Activated CD8-positive, alpha-beta memory T cell treated with anti-CD3 and anti-CD28 coated beads for 48 hours (primary cell): Measurements from ENCODE around the gene PKMYT1.
A peak's percentile ranks its signal among the peaks of the same experiment; 100 is the strongest.

Source experiments
- DNase-seq, 3 experiments: peaks; one replicate each; pipeline ENCODE4 v3.0.0-alpha.2; 2020; ENCODE audit warnings: low read depth in 2 of 3, low spot score in 2 of 3

The PKMYT1 gene

DNA sequence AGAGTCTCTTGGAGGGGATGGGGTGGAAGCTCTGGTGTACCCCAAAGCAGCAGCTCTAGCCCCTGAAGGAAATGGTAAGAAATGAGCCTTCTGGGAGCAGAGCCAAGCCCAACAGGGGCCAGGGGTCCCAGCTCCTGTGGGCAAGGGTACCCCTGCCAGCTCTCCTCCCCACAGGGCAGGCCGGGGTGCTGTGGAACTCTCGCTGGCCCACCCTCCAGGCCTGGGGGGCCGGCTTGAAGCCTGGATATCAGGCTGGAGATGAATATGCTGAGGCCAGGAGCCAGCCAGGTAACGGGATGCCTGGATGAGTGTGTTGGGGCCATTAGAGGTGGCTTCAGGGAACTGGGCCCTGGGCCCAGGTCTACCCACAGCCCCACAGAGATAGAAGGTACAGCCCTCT is 20.3 kb upstream of the PKMYT1 start:
- DNase-seq = no peak

DNA sequence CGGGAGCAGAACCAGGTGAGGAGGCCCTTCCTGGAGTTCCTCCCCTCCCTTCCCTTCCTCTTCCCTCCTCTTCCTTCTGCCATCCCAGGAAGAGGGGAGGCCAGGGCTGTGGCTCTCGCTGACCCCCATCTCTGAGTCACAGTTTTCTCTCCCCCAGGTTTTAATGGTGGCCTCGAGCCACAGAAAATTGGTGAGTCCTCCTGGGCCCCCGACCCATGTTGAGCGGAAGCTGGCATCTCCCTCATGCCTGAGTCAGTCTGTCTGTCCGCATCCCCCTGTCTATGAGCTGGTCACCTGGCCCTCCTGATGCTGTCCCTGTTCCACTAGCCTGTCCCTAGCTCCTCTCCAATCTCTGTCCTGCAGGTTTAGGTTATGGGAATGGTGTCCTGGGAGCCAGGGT is 19.7 kb upstream of the PKMYT1 start:
- no peak for DNase-seq

DNA sequence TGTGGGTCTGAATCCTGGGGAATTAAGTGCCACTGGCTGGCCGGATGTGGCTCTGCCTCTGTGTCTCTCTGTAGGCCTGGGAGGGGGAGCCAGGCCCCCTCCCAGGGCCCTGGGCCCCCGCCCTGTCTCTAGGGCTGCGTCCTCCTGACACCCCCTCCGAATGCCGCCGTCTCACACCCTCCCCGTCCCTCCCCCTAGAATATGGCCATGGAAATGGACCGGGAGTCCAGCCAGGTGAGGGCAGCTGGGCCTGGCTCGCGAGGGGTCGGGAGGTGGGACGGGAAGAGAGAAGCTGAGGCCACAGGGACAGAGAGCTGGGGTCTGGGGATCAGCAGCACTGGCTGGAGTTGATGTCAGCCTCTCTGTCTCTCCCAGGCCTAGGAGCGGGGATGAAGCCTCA is 16.1 kb upstream of the PKMYT1 start:
- DNase-seq = no peak

DNA sequence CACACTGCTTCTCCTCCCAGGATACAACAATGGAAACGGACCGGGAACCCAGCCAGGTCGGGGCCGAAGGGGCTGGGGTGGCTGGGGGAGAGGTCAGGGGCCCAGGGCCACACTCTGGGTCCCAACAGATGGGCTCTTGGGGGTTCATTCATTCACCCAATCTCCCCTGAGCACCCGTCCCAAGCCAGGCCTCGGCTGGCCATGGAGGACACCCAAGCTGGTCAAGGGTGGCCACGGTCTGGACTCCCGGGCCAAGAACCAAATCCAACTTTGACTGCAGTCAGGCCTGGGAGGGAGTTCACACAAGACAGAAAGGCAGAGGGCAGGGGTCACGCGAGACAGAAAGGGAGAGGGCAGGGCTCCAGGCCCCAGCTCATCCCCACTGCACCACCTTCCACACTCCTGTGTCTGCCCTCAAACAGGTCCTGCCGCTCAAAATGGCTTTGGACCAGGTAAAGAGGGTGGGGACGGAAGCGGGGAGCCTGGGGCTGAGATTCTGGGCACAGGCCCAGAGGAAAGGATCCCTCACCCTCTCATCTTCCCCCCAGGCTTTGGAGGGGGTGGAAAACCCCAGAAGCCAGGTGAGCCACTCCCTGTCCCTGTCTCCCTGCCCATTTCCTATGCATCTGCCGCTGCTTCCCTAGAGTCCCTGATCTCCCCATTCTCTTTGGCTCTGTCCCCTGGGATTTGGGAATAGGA is 12.3 kb upstream of the PKMYT1 start:
- DNase-seq = no peak

DNA sequence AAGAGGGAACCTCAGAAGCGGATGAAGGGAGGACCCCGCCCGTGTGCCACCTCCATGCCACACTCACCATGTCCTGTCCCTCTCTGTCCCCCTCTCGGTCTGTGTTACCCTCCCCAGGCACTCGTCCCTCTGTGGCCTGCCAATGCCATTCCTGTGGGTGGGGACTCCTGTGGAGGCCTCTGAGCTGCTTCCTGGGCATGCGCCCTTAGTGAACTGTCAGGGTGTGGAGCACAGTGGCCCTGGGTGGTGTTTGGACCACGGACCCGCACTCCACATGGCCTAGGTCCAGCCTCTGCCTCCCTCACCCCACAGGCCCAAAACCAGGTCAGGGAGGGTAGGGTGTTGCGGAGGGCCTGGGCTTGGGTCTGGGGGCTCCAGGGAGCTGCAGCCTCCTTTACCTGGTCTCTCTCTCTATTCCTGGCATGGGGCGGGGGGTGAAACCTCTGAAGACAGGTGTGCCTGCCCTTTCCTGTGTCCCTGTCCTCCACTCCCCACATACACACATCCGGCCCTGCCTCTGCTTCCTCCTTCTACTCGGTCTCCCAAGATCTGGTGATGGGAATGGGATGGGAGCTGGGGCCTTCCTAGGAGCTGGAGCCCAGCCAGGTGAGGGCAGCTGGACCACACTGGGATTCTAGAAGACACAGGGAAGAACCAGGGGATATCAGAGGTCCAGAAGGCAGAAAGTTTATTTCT is 11.5 kb upstream of the PKMYT1 start:
- DNase-seq = no peak

DNA sequence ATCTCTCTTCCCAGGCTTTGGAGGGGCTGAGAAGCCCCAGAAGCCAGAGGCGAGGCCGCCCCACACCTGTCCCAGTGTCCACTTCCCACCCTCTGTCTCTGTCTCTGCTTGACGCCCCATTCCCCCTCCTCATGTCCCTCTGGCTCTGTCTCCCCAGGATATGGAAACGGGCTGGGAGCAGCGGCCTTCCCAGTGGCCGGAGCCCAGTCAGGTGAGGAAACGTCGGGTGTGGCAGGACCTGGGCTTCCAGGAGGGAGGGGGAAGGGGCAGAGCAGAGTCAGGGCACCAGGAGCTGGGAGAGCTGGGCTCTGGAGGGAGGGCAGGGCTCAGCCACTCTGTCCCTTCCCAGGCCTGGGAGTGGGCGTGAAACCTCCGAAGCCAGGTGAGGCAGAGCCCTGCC is 10.6 kb upstream of the PKMYT1 start:
- DNase-seq = no peak

DNA sequence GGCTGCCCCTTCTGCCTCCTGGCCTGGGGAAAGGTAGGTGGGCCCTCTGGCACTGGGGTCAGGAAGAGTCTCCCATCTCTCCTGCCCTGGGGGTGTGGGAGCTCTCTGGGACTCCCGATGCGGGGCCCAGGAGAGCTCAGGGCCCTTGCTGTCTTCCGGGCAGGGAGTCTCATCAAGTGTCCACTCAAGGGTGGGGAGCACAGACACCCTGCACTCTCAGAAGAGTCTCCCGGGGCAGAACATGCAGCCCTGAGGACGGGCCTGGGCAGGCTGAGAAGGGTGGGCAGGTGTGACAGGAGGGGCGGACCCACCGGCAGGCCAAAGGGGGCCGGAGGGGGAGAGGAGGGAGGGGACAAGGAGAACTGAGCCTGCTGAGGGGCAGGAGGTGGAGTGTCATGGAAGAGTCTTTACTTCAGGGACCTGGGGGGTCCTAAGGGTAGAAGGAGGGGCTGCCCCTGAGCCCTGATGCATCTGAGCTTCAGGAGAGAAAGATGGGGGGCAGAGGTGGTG is 8.4 kb upstream of the PKMYT1 start:
- no peak for DNase-seq

DNA sequence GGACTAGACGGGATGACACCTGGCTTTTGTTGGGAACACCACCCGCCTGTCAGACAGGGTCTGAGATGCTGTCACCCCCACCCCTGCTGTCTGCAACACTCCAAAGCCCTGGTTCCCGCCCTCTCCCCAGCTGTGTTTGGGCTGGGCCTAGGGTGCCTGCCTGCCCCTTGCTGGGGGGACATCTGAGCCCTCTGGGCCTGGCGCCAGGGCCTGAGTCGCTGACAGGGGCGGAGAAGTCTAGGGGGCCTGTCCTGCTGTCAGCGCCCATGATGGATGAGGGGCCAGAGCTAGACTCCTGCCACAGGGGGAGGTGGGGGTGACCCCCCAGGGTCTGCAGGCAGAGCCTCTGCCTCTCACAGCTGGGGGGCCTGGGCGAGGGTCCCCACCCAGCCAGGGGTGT is 7.6 kb upstream of the PKMYT1 start:
- no peak for DNase-seq

DNA sequence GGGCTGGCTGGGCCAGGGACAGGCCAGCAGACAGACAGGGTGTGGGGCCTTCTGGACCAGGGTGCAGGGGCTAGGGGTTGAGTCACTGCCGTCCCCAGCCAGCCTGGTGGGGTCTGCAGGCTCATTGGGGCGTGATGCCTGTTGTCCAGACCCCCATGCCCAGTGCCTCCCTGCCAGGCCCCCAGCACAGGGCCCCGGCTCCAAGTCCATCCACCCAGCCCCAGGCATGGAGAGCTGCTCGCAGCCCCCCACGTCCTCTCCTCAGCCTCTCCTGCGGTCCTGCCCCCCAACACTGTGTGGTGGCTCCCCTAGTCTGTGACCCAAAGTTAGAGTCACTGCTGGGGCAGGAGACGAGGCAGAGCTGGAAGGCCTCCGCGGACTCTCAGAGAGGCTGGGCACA is 7.0 kb upstream of the PKMYT1 start:
- no peak for DNase-seq

DNA sequence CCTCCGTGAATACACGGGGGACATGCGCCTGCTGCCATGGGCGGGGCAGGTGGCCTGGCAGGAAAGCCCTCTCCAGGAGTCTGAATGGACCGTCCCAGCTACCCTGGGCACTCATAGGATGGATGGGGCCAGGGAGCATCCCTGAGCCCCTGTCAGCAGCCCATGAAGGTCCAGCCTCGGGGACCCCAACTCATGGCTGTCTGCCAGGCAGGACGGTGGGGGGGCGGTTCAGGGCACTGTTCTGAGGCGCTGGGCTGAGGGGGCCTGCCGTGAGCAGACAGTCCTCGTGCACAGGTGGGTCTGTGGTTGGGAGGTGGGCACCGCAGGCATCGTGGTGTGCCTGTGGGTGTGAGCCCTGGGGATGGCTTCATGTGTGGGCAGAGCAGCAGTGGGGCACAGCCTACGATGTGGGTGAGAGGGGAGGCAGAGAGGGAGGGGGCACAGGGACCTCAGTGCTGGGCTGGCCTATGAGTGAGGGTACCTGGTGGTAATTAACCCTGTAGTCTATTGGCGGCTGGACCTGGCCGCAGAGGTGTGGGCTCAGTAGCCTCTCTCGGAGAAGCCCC is 6.5 kb upstream of the PKMYT1 start:
- DNase-seq = no peak

DNA sequence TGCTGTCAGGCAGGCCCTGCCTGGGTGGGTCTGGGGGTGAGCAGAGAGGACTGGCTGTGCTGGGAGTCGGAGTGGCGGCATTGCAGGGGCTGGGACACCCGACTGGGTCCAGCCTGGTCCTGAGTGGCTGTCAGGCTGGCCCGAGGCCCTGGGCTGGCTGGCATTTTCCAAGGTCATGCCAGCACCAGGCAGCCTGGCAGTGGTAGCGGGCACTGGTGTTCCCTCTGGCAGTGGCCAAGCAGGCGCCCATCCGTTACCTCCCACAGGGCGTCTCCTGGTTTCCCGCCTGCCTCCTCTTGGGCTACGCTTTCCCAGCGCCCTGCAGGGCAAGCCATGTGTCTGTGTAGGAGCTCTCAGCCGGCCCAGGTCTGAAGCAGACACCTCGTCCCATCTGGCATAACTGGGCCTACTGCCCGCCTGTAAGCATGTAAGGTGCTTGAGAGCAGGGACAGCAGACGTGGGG is 5.7 kb upstream of the PKMYT1 start:
- no peak for DNase-seq

DNA sequence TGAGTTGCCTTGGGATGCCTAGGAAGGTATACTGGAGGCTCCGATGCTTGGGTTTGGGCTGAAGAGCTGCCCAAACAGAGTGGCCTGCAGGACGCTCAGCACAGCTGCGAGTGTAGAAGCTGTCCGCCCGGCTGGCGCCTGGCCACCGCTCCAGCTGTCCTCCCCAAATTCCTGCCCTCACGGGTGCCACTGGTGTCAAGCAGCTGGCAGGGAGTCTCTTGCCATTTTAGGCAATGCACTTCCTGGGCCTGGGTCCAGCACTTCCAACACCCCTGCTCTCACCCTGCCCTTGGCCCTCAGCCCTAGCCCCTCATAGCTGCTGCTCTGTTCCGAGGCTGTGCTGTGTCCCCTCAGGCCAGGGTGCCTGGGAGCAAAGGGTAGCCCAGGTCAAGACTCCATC is 5.2 kb upstream of the PKMYT1 start:
- no peak for DNase-seq

DNA sequence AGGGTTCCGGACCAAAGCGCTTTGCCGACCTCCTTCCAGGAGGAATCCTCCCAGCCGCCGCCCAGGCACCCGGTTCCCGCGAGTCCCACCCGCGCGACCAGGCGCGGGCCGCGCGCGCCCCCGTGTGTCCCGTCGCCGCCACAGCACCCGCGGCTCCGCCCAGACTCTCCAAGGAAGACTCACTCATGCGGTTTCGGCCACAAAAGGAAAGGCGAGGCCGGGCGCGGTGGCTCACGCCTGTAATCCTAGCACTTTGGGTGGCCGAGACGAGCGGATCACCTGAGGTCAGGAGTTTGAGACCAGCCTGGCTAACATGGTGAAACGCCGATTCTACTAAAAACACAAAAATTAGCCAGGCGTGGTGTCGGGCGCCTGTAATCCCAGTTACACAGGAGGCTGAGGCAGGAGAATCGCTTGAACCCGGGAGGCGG is 3.5 kb upstream of the PKMYT1 start:
- DNase-seq = peak in 2 of 3 experiments; percentile 68 to 81

DNA sequence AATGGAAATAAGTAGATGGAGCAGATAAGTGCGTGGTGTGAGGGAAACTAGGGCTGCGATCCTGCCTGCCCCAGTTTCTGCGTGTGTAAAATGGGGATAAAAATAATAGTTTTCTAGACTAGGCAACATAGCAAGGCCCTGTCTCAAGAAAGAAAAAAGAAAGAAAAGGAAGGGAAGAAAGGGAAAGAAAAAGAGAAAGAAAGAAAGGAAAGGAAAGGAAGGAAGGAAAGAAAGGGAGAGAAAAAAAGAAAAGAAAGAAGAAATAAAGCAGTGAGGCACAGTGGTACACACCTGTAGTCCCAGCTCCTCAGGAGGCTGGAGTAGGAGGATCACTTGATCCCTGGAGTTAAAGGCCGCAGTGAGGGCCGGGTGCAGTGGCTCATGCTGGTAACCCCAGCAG is 2.2 kb upstream of the PKMYT1 start:
- DNase-seq = no peak

DNA sequence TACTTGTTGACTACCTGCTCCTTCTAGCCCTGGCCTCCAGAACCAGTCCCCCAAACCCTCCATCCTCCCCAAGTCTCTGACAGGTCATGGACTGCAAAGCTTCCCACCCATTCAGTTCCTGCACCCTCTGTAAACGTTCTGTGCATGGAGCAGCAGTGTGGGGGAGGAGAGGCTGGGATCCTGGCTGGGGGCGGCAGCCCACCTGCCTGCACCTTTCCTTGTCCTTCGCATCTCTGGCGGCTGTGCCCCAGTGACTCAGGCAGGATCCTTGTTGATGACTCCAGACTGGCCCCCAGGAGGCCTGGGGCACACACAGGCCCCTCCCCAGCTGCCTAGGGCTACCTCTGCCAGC is 1.6 kb upstream of the PKMYT1 start:
- no peak for DNase-seq

DNA sequence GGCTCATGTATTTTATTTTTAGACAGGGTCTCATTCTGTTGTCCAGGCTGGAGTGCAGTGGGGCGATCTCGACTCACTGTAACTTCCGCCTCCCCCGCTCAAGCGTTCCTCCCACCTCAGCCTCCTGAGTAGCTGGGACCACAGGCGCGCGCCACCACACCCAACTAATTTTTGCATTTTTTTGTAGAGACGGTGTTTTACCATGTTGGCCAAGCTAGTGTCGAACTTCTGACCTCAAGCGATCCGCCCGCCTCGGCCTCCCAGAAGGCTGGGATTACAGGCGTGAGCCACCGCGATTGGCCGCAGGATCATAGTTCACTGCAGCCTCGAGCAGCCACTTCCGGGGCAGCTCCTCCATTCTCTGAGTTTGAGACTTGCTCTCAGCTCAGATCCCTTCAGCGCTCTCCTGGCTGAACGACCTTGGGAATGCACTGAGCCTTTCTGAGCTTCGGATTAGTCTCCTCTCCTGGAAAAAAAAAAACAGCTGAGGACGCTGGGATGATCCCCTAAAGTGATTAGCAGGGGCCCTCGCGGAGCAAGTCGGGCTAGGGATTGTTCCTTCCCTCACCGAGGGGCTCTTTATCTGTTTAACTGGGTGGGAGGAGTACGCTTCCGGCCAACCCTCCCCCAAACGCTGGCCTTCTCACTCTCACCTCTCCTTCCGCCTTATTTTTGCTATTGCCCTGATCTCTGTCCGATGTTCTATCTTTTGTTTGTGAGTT is 1.1 kb upstream of the PKMYT1 start:
- no peak for DNase-seq

DNA sequence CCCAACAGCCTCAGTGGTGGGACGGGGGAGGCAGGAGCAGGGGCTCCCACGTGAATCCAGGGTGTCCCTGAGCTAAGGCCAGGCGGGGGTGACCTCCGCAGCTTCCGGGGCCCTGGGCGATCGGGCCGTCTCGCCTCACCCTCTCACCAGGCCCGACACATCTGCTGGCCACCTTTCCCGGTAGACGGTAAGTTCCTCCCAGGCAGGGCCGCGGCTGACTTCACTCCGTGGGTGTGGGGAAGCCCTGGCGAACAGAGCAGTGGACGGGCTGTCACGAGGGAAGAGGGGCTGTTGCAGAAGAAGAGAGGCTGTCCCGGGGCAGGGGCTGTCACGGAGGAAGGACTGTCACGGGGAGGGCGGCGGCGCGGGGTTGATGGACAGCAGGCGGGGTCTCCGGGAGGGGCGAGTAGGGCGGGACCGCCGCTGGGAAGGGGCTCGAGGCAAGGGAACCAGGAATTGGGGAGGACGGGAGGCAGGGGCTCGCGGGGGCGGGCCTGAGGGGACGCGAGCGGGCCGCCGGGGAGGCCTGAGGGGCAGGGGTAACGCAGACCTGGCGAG is 498 bp downstream of the PKMYT1 start:
- no peak for DNase-seq

DNA sequence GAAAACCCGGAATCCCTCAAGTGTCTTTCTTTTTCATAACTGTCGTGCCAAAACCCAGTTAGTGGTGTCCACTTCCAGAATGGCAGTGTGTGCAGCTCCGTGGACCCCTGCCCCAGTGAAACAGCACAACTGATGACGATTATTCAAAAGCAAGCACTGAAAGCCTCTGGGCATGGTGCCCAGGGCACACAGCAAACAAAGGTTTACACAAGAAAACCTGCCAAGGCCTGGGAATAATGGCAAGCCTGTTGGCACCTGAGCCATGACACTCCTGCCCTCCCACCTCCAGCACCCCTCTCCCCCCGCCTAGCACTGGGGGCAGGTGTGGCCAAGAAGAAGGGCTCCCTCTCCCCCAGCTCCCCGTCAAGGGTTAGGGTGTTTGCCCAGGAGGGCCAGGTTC is 2.8 kb downstream of the PKMYT1 start:
- no peak for DNase-seq

DNA sequence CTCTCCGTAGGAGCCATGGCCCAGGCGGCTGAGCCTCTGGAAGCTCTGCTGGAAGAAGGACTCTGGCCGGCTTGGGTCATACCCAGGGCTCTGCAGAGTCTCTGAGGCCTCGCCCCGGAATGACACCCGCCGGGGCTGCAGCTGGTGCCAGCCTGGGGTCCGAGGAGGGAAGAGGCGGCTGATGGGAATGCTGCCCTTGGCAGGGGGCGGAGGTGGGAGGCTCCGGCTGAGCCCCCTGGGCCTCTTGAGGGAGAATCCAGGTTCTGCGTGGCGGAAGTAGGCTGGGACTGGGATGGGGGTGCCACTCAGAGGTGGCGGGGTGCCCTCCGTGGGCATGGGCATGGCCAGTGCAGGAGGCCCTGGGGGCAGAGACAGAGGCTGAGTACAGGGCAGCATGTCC is 3.6 kb downstream of the PKMYT1 start:
- no peak for DNase-seq

DNA sequence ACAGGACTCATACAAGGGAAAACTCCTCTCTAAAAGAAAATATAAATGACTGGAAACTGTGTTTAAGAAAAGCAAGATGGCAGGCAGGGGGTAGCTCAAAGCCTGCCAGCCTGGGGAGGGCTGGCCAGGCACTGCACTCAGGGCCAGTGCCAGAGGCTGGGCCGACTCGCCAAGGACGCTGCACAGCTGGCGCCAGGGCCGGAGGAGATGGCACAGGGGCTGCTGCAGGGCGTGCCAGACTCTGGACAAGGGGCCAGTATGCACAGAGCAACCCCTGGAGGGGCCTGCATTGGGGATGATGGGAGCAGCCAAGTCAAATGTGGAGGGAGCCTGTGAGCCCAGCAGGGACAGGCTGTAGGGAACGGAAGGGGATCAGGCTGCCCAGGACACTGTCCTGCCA is 4.0 kb downstream of the PKMYT1 start:
- no peak for DNase-seq

DNA sequence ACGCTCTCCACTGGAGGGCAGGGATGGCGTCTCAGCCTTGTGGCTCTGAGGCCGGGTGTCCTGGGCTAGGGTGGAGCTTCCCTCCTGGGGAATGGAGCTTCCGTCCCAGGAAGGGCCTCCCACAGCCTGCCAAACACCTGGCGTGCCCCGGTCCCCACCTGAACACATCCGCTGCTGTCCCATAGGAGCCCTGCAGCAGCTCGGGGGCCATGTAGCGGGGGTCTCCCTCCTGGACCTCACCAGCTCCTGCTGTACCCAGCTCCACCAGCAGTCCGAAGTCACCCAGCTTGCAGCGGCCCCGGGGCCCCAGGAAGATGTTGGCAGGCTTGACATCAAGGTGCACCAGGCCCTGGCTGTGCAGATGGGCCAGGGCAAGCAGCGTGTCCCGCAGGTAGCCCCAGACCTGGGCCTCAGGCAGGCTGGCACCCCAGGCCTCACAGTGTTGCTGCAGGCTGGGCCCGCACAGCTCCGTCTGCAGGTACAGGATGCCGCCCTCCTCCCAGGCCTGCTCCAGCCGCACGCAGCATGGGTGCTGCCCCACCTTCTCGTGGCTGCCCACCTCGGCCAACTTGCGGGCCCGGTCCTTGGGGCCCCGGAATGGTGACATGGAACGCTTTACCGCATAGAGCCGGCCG is 5.0 kb downstream of the PKMYT1 start:
- DNase-seq = no peak
